ENCODE results near the gene COL20A1. TPM values are rescaled to one million over a fixed set of nuclear protein-coding genes. Genes with fewer than 3 reads are reported as not detected.
A peak's percentile ranks its signal among the peaks of the same experiment; 100 is the strongest.

COL20A1 gene
- total RNA-seq, 2 donors from 2014 or later: 7.1 TPM; not detected in 1

- no peak for DNase-seq (ENCODE audit: low spot score)
- TF ChIP-seq POLR2A (IDR thresholded peaks at IDR 0.05) (no peak), CTCF (IDR thresholded peaks at IDR 0.05) (no peak), POLR2AphosphoS5 (IDR thresholded peaks at IDR 0.05) (no peak)
- Histone ChIP-seq H3K9me3 (no peaks in the 10 kb centered on the region), H3K4me1 (replicated peaks) (no peaks in the 10 kb centered on the region), H3K4me3 (no peak overlapping the region), H3K36me3 (no peaks in the 10 kb centered on the region), H3K27ac (no peak overlapping the region), H3K27me3 (replicated peaks; ENCODE audit: insufficient read depth) (peaks cover 11% of the 10 kb centered on the region)
- 75% methylated on average over 17 of the region's 17 CpGs for WGBS
- intact Hi-C loops (cut with DNase I): no loop called here
Observed at GRCh38 chr20:63290136-63290676, 2.8 kb upstream of the COL20A1 start.

DNA sequence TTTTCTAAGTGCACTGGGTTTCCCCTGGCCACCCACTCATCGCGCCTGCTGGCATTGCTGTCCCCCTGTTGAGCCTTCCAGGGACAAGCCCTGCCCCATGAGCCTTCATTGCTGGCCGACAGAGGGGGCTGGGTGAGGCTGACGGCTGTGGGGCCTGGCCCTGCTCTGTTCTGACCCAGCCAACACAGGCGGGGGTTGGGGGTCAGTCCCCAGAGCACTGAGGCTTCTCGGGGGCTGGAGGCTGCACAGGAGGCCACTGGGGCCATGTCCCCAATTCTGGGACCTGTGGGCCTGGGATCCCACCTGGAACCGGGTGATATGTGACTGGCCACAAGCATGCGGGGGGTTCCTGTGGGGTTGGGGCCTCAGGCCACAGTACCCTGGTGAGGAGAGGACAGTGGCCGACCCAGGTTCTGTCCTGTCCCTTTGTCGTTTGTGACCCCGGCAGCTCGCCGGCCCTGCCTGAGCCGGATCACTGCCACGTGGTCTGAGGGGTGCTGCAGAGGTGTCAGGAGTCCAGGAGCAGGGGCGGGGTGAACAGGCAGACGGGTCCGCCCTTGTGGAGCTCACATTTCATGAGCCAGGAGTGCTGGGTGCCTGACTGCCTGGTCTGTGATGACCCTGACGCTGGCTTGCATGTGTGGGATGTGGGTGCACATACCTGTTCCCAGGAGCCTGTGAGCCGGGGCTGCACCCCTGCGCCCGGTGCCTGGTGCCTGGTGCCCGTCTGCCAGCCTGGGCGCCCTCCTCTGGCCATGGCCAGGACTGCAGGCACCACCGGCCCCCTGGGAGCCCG, 2.1 kb upstream of the COL20A1 start:
- Histone ChIP-seq H3K4me3 (no peak overlapping the region), H3K27ac (no peak overlapping the region), H3K4me1 (replicated peaks) (no peaks in the 10 kb centered on the region), H3K36me3 (no peaks in the 10 kb centered on the region), H3K27me3 (replicated peaks; ENCODE audit: insufficient read depth) (peaks cover 11% of the 10 kb centered on the region), H3K9me3 (no peaks in the 10 kb centered on the region)
- WGBS: 35% methylated on average over 25 of the region's 26 CpGs
- DNase-seq (ENCODE audit: low spot score): no peak
- intact Hi-C loops (cut with DNase I): no loop called here
- no peak for TF ChIP-seq POLR2AphosphoS5 (IDR thresholded peaks at IDR 0.05)
- peak in 3 of 4 experiments; percentile 29 to 70 (median 61) for TF ChIP-seq CTCF (IDR thresholded peaks at IDR 0.05)

- H3K4me1 ChIP-seq (replicated peaks): no peaks in the 10 kb centered on the region
- no peak overlapping the region for H3K4me3 ChIP-seq
- H3K36me3 ChIP-seq: no peaks in the 10 kb centered on the region
- no peak for TF ChIP-seq POLR2AphosphoS5 (IDR thresholded peaks at IDR 0.05)
- TF ChIP-seq POLR2A (IDR thresholded peaks at IDR 0.05): no peak
- TF ChIP-seq CTCF (IDR thresholded peaks at IDR 0.05): no peak
- no peaks in the 10 kb centered on the region for H3K9me3 ChIP-seq
- H3K27ac ChIP-seq: no peak overlapping the region
- H3K27me3 ChIP-seq (replicated peaks; ENCODE audit: insufficient read depth): peaks cover 17% of the 10 kb centered on the region
- intact Hi-C loops (cut with DNase I): no loop called here
- DNase-seq (ENCODE audit: low spot score): no peak
- WGBS: 79% methylated on average over 9 of the region's 10 CpGs
Observed at GRCh38 chr20:63291811-63292210, 1.2 kb upstream of the COL20A1 start.

DNA sequence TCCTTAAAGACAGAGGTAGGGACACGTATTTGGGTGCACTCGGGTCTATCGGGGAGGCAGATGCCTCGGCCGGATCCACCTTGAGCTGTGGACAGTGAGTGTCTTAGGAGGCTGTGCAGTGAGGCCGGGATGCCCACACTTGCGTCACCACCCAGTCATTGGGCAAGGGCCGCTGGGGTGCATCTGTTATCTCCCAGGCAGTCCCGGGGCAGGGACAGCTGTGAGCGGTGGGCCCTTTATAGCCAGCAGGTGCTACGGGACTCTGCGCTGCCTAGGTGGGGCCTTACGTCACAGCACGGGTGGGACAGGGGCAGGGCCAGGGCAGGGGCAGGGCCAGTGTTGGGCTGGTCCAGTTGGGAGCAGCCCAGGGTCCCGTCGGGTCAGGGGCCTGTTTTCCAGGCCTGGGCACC, 689 bp upstream of the COL20A1 start:
- Histone ChIP-seq H3K9me3 (no peaks in the 10 kb centered on the region), H3K4me3 (no peak overlapping the region), H3K27ac (no peak overlapping the region), H3K4me1 (replicated peaks) (no peaks in the 10 kb centered on the region), H3K36me3 (no peaks in the 10 kb centered on the region), H3K27me3 (replicated peaks; ENCODE audit: insufficient read depth) (peaks cover 20% of the 10 kb centered on the region)
- intact Hi-C loops (cut with DNase I): no loop called here
- WGBS: 89% methylated on average over 16 of the region's 16 CpGs
- DNase-seq (ENCODE audit: low spot score): no peak
- no peak for TF ChIP-seq POLR2A (IDR thresholded peaks at IDR 0.05)

DNA sequence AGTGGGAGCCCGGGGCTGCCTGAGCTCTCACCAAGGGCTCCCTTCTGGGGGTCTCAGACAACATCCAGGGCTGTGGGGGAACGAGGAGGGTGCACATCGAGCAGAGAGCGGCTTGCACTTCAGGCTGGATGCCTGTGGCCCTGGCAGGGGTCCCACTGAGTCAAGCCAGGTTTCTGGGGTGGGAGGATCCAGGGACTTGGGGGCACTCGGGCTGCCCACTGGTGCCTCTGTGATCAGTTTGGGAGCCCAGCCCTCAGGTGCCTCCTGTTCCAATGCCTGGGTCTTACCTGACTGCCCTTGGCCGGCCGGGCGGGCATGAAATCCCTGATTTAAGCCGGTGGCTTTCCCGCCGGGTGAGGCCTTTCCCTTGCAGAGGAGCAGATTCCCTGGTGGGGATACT, 470 bp downstream of the COL20A1 start:
- Histone ChIP-seq H3K27me3 (replicated peaks; ENCODE audit: insufficient read depth) (peaks cover 20% of the 10 kb centered on the region), H3K4me3 (no peak overlapping the region), H3K27ac (no peak overlapping the region), H3K9me3 (no peaks in the 10 kb centered on the region), H3K36me3 (no peaks in the 10 kb centered on the region), H3K4me1 (replicated peaks) (no peaks in the 10 kb centered on the region)
- intact Hi-C loops (cut with DNase I): no loop called here
- no peak for TF ChIP-seq POLR2A (IDR thresholded peaks at IDR 0.05)
- WGBS: 53% methylated on average over 4 of the region's 11 CpGs
- DNase-seq (ENCODE audit: low spot score): no peak

Data from prostate gland (tissue), 2 donors.